ENCODE measurements around the gene TMEM184C. TPM values are rescaled to one million over a fixed set of nuclear protein-coding genes. Genes with fewer than 3 reads are reported as not detected.

Gene TMEM184C
- polyA plus RNA-seq, 1 experiment: 27.1 TPM

DNA sequence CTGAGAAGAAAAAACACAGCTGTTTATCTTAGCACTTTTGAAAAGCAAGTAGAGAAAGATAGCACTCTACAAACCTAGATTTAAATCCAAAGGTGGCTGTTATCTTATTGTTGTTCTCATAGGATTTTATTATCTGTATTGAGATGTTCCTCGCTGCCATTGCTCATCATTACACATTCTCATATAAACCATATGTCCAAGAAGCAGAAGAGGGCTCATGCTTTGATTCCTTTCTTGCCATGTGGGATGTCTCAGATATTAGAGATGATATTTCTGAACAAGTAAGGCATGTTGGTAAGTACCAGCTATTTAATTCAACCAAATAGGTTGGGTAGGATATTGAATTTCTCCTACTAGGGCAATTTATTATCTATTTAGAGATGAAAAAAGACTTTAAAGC is 16.4 kb downstream of the TMEM184C start:
- no peak for TF ChIP-seq CTCF (IDR thresholded peaks at IDR 0.05; ENCODE audit: insufficient read depth, low read depth, low read length)
- CTCF ChIA-PET: interaction anchor here (1.6 kb wide), 1 partner anchor 9 kb away, joined by 8 read pairs; no protein-coding TSS in a partner anchor
- no peaks in the 10 kb centered on the region; the same call in 1 of the 2 replicates for H3K36me3 ChIP-seq (ENCODE audit: control insufficient read depth, insufficient read depth, low read length)
- POLR2A ChIA-PET: no interaction called here
- no peaks in the 10 kb centered on the region for H3K27me3 ChIP-seq (ENCODE audit: control insufficient read depth, insufficient read depth, low read length)
- H3K4me3 ChIP-seq (ENCODE audit: low read depth, low read length): no peak overlapping the region
- DNase-seq (ENCODE audit: low read depth): no peak

- Histone ChIP-seq H3K27me3 (ENCODE audit: control insufficient read depth, insufficient read depth, low read length) (no peaks in the 10 kb centered on the region), H3K4me3 (ENCODE audit: low read depth, low read length) (no peak overlapping the region), H3K36me3 (ENCODE audit: control insufficient read depth, insufficient read depth, low read length) (no peaks in the 10 kb centered on the region; the same call in 1 of the 2 replicates)
- no peak for TF ChIP-seq CTCF (IDR thresholded peaks at IDR 0.05; ENCODE audit: insufficient read depth, low read depth, low read length)
- CTCF ChIA-PET: no interaction called here
- DNase-seq (ENCODE audit: low read depth): no peak
- POLR2A ChIA-PET: interaction anchor here (0.7 kb wide), 1 partner anchor 1464 kb away, joined by 3 read pairs; no protein-coding TSS in a partner anchor
These were observed 18.2 kb downstream of the TMEM184C start for GRCh38 chr4:147635348-147635747.

DNA sequence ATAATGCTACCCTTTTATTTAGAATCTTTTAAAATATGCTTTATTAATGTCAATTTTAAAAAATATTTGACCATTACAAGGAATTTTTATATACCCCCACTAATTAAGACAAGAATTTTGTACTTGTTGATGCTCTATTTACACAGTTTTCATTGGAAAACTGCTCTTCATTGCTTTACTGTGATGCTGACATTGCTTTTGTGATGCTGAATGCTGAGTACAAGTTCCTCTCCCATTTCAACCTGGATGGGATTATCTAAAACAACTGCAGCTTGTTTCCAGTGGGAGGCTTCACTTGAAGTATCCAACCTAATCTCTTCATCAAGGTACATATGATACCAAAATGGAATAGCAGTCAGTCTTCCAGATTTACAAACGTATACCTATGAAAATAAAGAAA is 21.2 kb downstream of the TMEM184C start:
- ChIA-PET POLR2A (no interaction called here), CTCF (interaction anchor here (1.4 to 1.8 kb wide), 2 partner anchors 42 to 49 kb away, joined by 3 to 4 read pairs; no protein-coding TSS in a partner anchor)
- Histone ChIP-seq H3K36me3 (ENCODE audit: control insufficient read depth, insufficient read depth, low read length) (no peaks in the 10 kb centered on the region; the same call in 1 of the 2 replicates), H3K27me3 (ENCODE audit: control insufficient read depth, insufficient read depth, low read length) (no peaks in the 10 kb centered on the region), H3K4me3 (ENCODE audit: low read depth, low read length) (no peak overlapping the region)
- DNase-seq (ENCODE audit: low read depth): no peak
- TF ChIP-seq CTCF (IDR thresholded peaks at IDR 0.05; ENCODE audit: insufficient read depth, low read depth, low read length): no peak

DNA sequence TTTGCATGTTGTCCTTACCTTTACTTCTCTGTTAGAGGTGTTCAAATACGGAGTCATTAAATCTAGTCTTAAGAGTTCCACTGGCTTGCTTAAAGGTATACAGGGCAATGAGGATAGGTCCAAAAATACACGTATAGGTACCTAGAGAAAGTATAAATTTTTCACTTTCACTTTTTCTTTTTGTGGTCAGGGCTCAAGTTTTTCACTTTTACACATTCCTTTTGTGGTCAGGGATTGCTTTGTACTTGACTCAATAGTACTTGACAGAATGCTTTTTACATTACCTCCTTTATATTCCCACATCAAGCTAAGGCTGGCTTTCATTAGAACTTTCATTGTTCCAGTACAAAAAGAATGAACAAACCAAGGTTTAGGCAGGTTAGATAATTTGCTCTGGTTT is 21.7 kb downstream of the TMEM184C start:
- no peaks in the 10 kb centered on the region for H3K27me3 ChIP-seq (ENCODE audit: control insufficient read depth, insufficient read depth, low read length)
- no peak overlapping the region for H3K4me3 ChIP-seq (ENCODE audit: low read depth, low read length)
- DNase-seq (ENCODE audit: low read depth): no peak
- POLR2A ChIA-PET: no interaction called here
- CTCF ChIA-PET: interaction anchor here (1.4 to 1.8 kb wide), 2 partner anchors 43 to 49 kb away, joined by 3 to 4 read pairs; no protein-coding TSS in a partner anchor
- no peaks in the 10 kb centered on the region; the same call in 1 of the 2 replicates for H3K36me3 ChIP-seq (ENCODE audit: control insufficient read depth, insufficient read depth, low read length)
- TF ChIP-seq CTCF (IDR thresholded peaks at IDR 0.05; ENCODE audit: insufficient read depth, low read depth, low read length): no peak

- ChIA-PET POLR2A (no interaction called here), CTCF (interaction anchor here (1.4 to 1.8 kb wide), 2 partner anchors 43 to 50 kb away, joined by 3 to 4 read pairs; no protein-coding TSS in a partner anchor)
- H3K4me3 ChIP-seq (ENCODE audit: low read depth, low read length): no peak overlapping the region
- H3K27me3 ChIP-seq (ENCODE audit: control insufficient read depth, insufficient read depth, low read length): no peaks in the 10 kb centered on the region
- no peak for TF ChIP-seq CTCF (IDR thresholded peaks at IDR 0.05; ENCODE audit: insufficient read depth, low read depth, low read length)
- H3K36me3 ChIP-seq (ENCODE audit: control insufficient read depth, insufficient read depth, low read length): no peaks in the 10 kb centered on the region; the same call in 1 of the 2 replicates
- DNase-seq (ENCODE audit: low read depth): no peak
These were observed 22.2 kb downstream of the TMEM184C start for GRCh38 chr4:147639388-147639787.
